T47D (cell line): Measurements from ENCODE around the gene SHOC2.
A peak's percentile ranks its signal among the peaks of the same experiment; 100 is the strongest.

ENCODE experiments used
- DNase-seq, 2 experiments: peaks; one replicate each; pipeline versions ENCODE4 v3.0.0 to v3.0.0-alpha.2; 2011 to 2012; ENCODE audit warnings: low read depth in 1 of 2, low spot score in 1 of 2
- JUND ChIP-seq: IDR thresholded peaks from 2 replicates; pipeline ENCODE4 v1.6.1; 2012; ENCODE audit warnings: low read depth
- in situ Hi-C: cut with HindIII; loops from 2 replicates; pipeline ENCODE4 v1.10.0; 2016; ENCODE audit warnings: low sequenced_read_pairs, low pct_unique_long_range_greater_than_20kb

SHOC2 gene

GRCh38 chr10:110966146-110966545 is 46.7 kb downstream of the SHOC2 start:
- no peak for TF ChIP-seq JUND
- no peak for DNase-seq
- in situ Hi-C loops, result no loop called here

GRCh38 chr10:110967009-110967630 is 47.7 kb downstream of the SHOC2 start:
- no peak for TF ChIP-seq JUND
- no peak for DNase-seq
- in situ Hi-C loops, result no loop called here

GRCh38 chr10:110967645-110968044 is 48.2 kb downstream of the SHOC2 start:
- no peak for TF ChIP-seq JUND
- no peak for DNase-seq
- in situ Hi-C loops, result no loop called here

GRCh38 chr10:110969183-110969582 is 49.8 kb downstream of the SHOC2 start:
- no peak for DNase-seq
- in situ Hi-C loops, result no loop called here
- no peak for TF ChIP-seq JUND

GRCh38 chr10:110971638-110972037 is 52.2 kb downstream of the SHOC2 start:
- no peak for DNase-seq
- in situ Hi-C loops, result no loop called here
- no peak for TF ChIP-seq JUND

GRCh38 chr10:110972231-110973134 is 53.1 kb downstream of the SHOC2 start:
- TF ChIP-seq JUND, result no peak
- in situ Hi-C loops, result no loop called here
- peak in 1 of 2 experiments; percentile 21 for DNase-seq

- DNase-seq, result no peak
- no peak for TF ChIP-seq JUND
- in situ Hi-C loops, result no loop called here
Measured at GRCh38 chr10:110973400-110973799, 54.0 kb downstream of the SHOC2 start.

- in situ Hi-C loops, result no loop called here
- DNase-seq, result no peak
- no peak for TF ChIP-seq JUND
Measured at GRCh38 chr10:110976577-110976976, 57.2 kb downstream of the SHOC2 start.

GRCh38 chr10:110977662-110978061 is 58.3 kb downstream of the SHOC2 start:
- DNase-seq, result no peak
- in situ Hi-C loops, result no loop called here
- TF ChIP-seq JUND, result no peak

- no peak for TF ChIP-seq JUND
- DNase-seq, result no peak
- in situ Hi-C loops, result no loop called here
Measured at GRCh38 chr10:110978204-110978603, 58.8 kb downstream of the SHOC2 start.

- in situ Hi-C loops, result no loop called here
- no peak for TF ChIP-seq JUND
- no peak for DNase-seq
Measured at GRCh38 chr10:110979611-110980010, 60.2 kb downstream of the SHOC2 start.

GRCh38 chr10:110980807-110981206 is 61.4 kb downstream of the SHOC2 start:
- no peak for DNase-seq
- no peak for TF ChIP-seq JUND
- in situ Hi-C loops, result no loop called here

- DNase-seq, result no peak
- TF ChIP-seq JUND, result no peak
- in situ Hi-C loops, result no loop called here
Measured at GRCh38 chr10:110983466-110983865, 64.1 kb downstream of the SHOC2 start.
